ENCODE results near the gene NOL4L.
A peak's percentile ranks its signal among the peaks of the same experiment; 100 is the strongest.

NOL4L gene

DNA sequence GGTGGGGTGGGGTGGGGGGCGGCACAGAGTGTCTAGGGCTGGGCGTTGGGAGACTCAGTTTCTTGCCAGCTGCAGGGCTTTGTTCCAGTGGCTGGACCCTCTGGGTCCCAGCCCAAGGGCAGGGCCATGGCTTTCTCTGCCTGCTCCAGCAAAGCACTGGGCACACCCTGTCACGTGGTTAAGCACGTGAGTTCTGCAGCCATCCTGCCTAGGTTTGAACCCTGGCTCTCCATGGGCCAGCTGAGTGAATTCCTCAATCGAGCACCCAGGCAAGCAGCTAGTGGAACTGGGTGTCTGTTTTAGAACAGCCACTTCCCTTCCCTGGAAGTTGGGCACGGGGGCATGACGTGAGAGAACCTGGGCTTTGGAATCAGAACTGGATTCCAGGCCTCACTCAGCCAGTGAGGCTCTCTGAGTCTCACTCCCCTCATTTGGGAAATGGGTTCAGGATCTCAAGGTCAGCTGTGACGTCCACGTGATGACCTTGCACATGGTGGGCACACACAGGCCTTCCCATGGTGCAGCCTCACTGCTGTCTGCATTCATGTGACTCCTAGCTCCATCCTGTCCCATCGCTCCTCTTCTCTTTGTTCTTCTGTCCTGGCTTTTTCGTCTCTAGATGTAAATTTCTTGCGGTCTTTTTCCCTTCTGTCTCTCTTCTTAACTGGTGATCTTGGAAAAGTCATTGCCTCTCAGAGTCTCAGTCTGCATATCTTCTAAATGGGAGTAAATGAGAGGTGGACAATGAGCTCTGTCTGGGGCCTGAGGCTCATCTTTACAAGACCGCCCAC lies 45.9 kb downstream of the NOL4L start:
- no peak for DNase-seq

DNA sequence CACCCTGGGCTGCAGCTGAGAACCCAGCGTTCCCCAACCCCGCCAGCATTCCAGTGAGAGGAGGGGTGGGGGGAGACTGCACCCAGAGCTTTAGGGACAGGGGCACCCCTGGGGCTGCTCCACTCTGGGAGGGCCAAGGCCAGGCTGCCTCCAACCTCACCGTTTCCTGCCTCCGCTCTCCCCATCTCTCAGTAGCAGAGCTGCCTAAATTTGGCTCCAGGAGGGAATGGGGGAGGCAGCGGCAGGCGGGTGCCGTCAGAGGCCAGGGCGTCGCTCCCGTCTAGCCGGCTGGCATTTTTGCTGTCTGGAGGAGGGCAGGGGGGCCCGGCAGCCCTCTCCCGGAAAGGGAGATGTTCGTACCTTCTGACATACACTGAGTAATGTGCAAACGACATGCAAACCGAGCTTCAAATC lies 46.6 kb downstream of the NOL4L start:
- DNase-seq, result peak; percentile 54

DNA sequence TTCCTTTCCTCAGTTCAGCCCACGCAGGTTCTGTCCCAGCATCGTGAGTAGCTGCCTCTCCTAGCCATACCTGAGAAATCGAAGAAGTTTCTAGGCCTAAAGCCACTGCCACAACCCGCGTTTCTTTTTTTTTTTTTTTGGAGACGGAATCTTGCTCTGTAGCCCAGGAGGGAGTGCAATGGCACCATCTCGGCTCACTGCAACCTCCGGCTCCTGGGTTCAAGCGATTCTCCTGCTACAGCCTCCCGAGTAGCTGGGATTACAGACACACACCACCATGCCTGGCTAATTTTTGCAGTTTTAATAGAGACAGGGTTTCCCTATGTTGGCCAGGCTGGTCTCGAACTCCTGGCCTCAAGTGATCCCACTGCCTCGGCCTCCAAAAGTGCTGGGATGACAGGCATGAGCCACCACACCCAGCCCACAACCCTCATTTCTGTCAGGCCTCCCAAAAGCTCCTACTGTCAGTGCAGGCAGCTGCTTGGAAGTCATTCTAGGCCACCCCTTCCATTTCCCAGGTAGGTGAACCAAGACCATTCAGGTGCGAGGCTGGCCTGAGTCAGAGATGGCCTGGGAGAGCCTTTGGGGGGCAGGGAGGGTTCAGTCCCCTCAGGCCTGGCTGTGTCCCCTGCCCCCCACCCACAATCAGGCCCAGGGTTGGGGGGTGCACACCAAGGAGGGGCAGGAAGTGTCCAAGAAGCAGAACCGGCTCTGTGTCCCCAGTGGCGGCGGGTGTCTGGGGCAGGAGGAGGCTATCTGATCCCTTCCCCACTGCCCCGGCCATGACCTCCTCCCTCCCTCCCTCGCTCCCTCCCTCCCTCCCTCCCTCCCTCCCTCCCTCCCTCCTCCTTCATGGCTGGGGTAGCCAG lies 47.2 kb downstream of the NOL4L start:
- no peak for DNase-seq

DNA sequence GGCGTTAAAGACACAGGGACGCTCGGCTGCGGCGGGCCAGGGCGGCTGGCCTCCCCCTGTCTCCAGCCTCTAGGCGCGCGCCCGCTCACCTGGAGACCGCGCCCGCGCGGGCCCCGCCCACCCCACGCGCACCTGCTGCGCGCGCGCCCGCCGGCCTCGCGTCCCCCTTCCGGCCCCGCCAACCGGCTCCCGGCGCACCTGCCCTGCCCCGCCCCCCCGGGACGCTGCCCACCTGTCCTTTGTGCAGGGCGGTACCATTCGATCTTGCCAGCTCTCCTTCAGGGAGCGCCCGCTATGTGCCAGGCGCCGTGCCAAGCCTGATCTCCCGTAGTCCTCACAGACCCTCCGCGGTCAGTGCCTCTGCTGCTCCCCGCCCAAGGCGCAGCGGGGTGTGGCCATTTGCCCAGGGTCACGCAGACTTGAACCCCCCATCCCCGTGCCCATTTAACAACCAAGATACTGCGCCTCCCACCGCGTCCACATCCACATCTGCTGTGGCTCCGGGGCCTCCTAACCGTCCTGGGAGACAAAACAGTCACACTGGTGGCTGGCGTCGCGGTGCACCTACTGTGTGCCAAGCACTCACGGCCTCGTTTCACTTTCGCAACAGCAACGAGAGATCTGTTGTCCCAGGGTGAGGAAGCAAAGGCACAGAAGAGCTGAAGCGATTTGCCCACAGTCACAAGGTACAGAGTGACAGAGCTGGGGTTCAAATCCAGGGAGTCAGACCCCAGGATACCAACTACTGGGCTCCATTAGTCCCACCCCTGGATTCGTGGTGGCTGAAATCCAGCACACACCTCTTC lies 48.1 kb downstream of the NOL4L start:
- DNase-seq, result no peak

DNA sequence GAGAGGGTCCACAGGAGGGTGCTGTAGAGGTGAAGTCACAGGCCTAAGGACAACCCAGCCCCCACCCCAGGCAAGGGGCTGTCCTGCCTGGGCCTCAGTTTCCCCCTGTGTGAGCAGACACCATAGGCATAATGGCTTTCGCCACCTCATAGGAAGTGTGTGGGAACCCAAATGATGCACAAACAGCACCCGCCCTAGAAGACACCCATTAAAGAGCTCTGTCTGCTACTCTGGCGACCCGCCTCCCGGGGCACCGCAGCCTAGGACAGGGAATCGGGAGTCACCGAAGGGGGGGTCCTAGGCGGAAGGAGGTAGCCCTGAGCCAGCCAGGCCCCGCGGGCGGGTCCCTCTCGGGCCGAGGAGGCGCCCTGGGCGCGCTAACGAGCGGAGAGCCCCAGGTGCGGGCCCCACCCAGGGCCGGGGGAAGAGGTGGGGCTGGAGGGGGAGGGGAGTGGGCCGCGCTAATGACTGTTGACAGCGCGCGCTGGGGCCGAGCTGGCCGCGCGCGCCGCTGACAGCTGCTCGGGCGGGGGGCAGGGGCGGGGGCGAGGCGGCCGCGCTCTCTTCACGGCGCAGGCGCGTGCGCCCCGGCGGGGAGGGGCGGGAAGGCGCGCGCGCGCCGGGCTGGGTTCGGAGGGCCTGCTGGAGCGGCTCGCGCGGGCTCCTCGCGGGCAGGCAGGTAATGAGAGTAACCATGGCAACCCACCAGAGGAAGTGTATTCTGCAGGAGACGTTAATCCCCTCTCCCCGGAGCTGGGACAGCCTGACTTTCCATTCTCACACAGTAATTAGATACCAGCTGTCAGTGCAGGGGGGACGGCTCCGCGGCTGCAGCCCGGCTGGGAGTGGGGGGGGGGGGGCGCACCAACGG lies 48.9 kb downstream of the NOL4L start:
- no peak for DNase-seq

DNA sequence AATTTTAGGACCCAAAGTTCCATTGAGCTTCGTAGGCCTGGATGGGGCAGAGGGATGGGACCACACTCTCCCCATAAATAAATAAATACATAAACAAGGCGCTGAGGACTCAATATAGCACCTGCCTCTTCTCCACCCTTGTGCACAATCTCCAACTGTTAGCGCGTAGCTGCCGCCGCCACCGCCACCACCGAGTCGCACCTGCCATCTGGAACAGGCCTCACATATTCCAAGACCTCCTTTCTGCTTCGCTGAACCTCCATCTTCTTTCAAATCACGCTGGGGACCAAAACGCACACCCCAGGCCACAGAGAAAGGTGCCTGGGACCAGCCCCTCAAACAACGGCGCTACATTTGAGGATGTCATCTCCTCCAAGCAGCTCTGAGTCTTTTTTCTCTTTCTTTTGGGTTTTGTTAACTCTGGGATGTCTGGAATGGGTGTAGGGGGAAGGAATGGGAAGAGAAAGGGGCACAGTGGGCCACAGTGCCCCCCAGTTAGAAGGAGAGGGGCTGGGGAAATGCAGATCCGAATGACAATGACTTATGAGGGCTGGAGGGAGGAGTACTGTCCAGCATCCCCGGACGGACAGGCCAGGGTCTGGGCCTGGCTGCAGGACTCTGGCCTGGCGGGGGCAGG lies 49.7 kb downstream of the NOL4L start:
- no peak for DNase-seq

DNA sequence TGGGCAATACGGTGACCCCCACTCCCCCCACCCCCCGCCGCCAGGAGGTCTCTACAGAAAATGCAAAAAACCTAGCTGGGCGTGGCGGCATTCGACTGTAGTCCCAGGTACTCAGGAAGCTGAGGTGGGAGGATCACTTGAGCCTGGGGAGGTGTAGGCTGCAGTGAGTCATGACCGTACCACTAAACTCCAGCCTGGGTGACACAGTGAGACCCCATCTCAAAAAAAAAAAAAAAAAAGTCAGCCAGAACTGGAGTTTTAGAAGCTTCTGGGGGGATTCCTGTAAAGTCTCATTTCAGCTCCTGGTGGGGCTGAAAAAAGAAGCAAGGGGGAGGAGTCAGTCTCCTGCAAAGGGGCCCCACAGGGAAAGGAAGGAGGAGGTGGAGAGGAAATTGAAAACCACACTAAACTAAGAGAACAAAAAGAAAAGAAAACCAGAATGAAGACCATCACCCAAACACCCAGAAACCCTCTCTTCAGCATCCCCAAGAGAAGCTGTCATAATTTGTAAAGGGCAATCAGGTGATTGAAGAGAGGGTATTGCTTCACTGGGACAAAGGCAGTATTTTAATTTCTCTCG lies 50.4 kb downstream of the NOL4L start:
- DNase-seq, result no peak

DNA sequence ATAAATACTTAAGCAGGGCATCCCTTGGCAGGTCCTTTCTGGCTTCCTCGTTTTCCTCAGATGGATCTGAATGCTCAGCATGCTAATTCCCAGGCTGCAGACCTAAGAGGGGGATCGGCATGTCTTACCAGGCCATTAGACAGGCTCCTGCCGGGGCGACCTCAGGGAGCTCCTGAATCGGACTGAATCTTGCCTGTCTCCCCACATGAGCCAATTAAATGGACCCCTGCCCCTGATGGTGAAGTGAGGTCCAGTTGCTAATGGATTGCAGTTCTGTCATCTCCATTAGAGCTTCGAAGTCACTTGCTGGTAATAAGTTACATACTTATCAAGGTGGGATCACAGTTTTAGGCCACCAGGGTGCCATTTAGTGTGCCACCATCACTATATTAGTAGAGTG lies 51.4 kb downstream of the NOL4L start:
- DNase-seq, result no peak

DNA sequence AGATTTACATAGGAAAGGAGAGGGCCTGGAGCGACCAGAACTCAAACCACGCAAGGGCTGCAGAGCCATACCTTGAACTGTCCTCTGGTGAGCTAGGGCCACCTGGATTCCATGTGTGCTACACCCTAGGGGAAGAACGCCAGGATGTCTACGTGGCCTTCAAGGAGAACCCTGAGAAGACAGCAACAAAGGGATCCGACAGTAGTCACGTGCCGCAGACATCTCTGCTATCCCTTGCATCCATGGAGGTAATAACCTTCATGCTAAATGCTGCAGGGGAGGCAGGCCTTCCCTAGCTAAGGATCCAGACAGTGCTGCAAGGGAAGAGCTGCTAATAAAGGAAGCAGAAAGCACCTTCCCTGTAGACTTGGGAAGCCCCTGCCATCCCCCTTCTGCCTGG lies 52.9 kb downstream of the NOL4L start:
- DNase-seq, result no peak

DNA sequence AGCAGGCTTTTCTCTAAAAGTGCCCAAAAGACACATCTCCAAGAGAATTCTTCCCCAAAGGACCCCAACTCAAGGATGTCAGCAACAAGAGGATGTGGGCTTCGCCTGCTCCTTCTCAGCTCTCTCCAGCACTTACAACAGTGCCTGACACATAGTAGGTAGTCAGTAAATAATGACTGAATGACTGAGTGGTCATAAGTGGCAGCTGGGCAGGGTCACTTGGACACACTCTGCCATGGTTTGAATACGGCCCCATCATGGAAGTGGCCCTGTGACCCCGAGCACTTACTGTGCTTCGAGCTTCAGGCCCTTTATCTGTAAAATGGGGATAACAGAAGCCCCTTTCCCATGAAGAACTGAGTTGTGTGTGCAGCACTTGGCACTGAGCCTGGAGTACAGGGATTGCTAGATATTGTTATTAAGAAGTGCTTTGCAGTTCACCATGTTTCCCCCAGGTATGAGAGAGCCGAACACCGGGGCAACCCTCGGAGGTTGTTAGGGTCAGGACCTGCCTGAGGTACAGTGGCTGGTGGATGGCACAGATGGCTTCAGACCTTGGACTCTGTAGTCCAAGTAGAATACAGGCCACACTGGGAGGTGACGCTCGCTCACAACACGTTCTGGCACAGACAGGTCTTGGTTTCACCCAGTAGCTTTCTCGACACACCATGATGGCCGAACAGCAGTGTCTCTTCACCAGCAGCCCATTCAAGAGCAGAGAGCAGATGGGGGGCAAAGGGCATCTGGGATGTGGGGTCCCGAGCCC lies 56.0 kb downstream of the NOL4L start:
- no peak for DNase-seq

DNA sequence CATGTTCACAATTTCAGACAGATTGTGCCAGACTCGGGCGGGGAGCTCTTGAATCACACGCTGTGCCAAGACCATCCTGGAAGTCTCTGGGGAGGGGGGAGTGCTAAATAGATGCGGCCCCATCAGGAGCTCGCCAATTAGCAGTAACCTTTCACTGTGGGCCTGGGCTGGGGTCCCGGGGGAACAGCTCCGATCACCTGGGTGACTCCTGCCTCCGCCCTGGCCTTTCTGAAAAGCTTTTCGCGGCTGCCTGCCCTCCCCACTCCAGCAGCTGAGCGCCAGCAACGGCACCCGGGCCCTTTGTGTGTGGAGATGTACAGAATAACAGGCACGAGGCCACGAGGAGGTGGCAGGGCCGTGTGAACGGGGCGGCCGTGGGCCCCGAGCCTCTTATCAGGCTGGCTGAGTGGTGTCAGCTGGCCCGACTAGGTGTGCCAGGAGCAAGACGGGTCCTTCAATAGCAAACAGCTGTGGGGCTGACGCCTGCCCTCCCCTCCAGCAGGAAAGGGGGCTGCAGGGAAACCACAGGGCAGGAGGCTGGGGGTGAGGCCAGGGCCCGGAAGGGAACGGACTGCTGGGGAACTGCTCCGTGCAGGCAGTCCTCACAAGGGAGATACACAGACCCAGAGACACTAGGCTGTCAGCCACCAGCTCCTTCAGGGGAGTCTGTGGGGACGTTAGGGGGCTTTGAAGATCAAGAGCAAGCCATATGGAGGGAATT lies 56.8 kb downstream of the NOL4L start:
- no peak for DNase-seq

DNA sequence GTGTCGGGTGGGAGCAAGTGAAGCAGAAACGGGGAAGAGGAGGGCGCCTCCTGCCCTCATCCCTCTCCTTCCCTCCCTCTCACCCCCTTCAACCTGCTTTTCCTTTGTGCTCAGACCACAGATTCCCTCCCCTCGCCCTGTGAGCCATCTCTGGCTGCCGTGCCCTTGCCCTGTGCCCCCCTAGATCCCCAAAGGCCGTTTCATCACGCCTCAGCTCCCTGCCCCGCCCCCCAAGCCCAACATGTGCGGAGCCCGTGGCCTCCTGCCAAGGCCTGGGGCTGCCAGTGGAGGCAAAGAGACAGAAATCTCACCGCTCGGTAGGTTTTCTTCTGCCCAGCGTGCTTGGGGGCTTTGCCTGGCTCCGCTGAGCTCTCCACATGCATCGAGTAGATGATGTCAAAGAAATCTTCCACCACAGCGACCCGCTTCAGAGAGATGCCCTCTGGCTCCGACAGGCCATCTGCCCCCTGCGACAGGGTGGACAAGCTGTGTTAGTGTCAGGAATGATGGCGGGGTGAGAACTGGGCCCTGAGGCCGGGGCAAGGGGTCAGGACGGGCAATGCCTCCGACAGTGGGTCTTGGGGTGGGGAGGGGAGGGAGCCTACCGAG lies 57.6 kb downstream of the NOL4L start:
- DNase-seq, result peak; percentile 26

DNA sequence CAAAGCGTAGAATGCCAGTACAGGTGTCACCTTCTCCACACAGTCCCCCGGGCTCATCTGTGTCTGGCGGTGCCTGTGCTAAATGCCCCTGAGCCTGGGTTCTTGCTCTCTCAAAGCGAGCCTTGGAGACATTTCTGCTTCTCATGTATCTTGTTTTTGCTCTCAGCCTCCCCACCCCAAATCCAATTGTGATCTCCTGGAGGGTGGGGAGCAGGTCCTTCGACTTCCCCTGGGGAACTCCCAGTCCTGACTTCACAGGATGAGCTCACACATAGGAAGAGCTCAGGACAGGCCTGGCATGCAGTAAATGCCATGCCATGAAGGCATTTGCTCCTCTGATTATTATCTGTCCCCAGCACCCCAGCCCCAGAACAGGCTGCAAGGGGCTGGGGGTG lies 58.1 kb downstream of the NOL4L start:
- DNase-seq, result no peak

DNA sequence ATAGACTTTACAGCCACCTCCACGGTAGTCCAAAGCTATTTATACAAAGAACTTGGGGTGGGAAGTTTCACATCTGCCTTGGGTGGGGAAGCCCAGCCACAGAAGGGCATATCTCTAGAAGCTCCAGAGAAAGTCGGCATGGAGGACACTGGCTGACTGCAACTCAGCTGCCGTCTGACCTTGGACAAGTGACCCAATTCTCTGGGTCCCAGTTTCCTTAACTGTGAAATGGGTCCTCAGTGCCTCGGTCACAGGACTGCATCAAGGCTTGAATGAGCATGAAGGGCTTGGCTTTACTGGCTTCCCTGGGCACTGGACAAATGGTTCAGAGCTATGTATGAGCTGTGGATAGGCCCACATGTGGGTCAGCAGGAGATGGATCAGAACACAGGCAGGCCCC lies 58.6 kb downstream of the NOL4L start:
- DNase-seq, result no peak

DNA sequence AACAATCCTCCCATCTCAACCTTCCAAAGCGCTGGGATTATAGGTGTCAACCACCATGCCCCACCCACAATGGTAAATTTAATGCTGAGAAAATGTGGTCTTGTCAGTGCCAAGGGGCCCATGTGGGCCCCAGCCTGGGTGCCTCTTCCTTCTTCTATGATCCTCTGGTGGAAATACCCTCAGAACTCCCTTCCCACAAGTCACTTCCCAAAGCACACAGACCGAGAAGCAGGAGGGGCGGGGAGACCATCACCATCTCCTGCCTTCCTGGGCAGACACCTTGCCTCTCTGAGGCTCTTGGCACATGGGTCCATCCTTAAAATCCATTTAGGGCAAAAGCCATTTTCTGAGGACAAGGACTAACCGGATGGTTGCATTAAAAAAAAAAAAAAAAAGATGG lies 59.0 kb downstream of the NOL4L start:
- DNase-seq, result no peak

DNA sequence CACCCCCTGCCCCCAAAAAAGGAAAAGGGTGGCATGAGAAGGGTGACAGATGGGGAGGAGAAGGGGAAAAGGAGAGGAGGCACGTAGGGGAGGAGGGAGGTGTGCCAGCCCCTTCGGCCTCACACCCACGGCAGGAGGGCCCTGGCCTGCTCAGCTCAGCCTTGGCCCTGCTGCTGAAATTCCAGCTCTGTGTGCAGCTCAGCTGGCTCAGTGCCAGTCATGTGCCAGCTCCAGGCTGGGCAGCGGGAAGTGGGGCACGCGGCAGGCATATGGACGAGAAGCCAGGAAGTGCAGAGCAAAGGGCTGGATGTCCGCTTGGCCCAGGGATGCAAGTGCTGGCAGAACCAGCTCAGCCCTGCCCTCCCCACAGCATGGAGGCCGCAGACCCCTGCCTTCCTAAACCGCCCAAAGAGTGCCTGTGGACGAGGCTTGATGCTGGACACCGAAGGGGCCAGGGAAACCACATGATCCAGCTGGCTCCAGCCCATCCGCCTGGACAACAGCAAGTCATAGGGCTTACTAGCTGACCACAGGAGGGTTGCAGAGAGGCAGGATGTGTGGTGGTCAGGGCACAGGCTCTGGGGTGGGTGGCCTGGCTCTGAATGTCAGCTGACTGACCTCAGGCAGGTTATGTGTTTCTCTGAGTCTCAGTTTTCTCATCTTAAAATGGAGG lies 60.2 kb downstream of the NOL4L start:
- no peak for DNase-seq

DNA sequence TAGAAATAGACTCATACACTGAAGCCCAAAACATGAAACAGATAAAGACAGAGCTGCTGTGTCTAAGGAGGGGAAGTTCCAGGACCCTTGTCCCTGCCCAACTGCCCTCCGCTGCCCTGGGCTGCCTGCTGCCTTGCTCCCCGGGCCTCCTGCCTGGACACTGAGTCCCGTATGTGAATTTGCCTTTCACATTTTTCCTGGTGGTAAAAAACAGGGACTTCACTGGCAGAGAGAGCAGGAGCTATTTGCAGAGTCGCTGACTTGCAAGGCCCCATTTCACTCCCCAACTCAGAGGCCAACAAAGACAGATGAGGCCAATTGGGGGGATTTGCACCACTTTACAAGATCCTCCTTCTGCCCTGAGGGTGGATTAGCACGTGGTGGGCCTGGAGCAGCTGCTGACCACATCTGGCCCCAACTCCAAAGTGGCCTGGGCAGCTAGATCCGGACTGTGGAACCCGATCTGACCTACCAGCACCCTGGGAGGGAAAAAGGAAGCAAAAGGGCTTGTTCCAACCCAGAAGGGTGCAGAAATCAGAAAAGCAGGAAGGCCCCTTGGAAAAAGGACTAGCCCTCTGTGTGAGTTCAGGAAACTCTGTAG lies 61.4 kb downstream of the NOL4L start:
- DNase-seq, result no peak
